ENCODE measurements around the gene NDUFV3. TPM values are rescaled to one million over a fixed set of nuclear protein-coding genes. Genes with fewer than 3 reads are reported as not detected.
"Not testable (repeated sequence)": the region's sequence is repeated elsewhere in the genome, so short reads cannot be mapped to it uniquely, and the experiment has no call there.

NDUFV3 gene
- total RNA-seq, 1 donor from 2014 or later: 17.7 TPM

GRCh38 chr21:42900446-42900845, 7.3 kb downstream of the NDUFV3 start:
- no peak for ATAC-seq

GRCh38 chr21:42903817-42904216, 10.7 kb downstream of the NDUFV3 start:
- ATAC-seq: no peak

GRCh38 chr21:42905195-42905594, 12.1 kb downstream of the NDUFV3 start:
- ATAC-seq: no peak

GRCh38 chr21:42906233-42906632, 13.1 kb downstream of the NDUFV3 start:
- no peak for ATAC-seq

GRCh38 chr21:42908484-42908883, 15.4 kb downstream of the NDUFV3 start:
- ATAC-seq: not testable (repeated sequence)

DNA sequence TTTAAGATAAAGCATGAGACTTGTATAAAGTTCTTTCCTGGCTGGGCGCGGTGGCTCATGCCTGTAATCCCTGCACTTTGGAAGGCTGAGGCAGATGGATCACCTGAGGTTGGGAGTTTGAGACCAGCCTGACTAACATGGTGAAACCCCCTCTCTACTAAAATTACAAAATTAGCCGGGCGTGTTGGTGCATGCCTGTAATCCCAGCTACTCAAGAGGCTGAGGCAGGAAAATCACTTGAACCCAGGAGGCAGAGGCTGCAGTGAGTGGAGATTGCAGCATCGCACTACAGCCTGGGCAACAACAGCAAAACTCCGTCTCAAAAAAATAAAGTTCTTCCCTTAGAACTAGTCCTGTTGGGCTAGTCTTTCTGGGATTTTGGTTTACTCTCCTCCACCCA, 18.8 kb downstream of the NDUFV3 start:
- ATAC-seq: not testable (repeated sequence)

DNA sequence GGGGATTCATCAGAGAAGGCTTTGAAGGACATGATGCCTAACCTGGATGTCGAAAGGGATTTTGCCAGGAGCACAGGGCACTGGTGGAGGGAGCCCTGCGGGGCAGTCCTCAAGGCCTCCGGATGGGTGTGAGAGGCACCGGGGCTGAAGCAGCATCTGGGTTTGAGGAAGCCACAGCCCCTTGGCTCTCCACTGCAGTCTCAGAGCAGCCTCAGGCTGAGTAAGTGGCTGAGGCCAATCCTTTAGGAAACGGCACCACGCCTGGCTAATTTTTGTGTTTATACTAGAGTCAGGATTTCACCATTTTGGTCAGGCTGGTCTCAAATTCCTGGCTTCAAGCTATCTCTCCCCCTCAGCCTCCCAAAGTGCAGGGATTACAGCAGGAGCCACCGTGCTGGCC, 20.4 kb downstream of the NDUFV3 start:
- ATAC-seq: no peak

DNA sequence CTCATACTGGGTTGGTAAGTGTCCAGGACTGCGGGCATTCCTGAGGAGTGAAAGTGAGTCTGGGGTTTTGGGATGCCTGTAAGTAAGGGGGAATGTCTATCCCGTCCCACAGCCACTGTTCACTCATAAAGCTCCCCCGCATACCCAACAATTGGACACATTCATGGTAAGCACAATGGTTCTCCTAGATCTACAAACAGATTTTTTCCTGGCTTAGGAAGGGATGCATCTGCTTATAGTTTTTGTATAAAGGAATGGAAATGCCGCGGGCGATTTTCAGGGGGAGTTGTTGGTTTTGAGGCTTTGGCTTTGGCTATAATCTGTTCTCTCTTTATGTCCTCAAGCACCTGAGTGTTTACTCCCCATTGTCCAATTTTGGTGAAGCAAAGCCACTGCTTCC, 25.2 kb downstream of the NDUFV3 start:
- no peak for ATAC-seq

DNA sequence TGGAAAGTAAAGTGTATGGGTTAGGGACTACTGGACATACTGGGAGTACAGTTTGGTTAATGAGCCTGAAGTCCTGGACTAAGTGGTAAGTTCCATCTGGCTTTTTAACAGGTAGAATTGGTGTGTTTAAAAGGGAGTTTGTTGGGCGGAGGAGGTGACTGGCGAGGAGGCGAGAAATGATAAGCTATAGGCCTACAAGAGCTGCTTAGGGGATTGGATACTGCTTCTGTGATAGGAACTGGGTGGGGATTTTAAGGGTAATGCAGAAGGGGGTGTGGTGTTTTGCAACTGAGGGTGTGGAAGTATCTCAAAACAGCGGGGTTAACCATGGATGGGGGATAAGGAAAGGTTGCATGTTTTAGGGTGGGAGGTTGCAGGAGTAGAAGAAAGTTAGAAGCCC, 28.8 kb downstream of the NDUFV3 start:
- ATAC-seq: no peak

- ATAC-seq: no peak
Measured at GRCh38 chr21:42922918-42923317, 29.8 kb downstream of the NDUFV3 start.

- peak; percentile 90 for ATAC-seq
Measured at GRCh38 chr21:42923553-42924432, 30.7 kb downstream of the NDUFV3 start.

DNA sequence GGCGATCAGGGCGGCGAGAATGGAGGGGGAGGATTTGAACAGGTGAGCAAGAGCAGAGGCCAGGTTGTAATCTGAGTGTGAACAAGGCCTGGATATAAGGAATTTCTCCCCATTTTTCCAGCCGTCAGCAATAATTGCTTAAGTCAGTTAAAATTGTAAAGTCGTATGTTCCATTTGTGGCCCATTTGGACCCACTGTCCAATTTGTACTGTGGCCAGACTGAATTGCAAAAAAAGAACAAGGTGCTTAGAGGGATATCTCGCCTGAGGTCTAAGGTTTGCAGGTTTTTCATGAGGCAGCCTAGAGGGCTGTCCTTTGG, 31.3 kb downstream of the NDUFV3 start:
- no peak for ATAC-seq

DNA sequence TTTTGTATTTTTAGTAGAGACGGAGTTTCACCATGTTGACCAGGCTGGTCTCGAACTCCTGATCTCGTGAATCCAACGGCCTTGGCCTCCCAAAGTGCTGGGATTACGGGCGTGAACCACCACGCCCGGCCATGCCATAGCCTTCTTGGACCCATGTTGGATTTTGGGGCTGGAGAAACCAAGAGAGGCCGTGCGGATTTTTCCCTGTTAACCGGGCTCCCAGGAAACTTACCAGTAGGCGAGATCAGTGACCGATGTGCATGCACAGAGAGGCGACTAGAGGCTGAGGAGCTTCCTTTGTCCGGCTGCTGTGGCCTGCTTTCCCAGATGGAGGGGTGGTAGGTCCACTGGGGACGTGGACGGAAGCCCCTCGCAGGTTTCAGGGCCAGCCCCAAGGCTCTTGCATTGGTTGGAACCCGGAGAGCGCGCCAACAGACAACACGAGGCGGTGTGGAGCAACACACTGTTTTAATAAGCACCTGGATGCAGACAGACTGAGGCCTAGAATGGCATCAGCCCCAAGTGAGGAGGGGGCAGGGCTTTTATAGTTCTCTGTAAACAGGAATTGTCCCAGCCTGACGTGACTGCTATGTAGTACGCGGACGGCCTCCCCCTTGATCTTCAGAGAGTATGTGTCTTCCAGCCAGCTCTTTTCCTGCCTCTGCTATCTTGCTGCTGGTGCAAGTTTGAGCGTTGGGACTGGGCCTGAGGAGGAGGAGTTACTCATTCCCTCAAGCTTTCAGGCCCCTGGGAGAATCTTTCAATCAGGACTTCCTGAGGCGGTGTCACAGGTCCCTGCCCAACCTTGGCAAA, 32.2 kb downstream of the NDUFV3 start, which contains the start of gene ERVH48-1:
ERVH48-1 (minus strand) TSS at position 517 of the 813 bp plus-strand sequence. CDS start 6,624 bp downstream, outside the sequence.
- no peak for ATAC-seq

- not testable (repeated sequence) for ATAC-seq
Measured at GRCh38 chr21:42927474-42928200, 34.5 kb downstream of the NDUFV3 start.

- ATAC-seq: no peak
Measured at GRCh38 chr21:42929969-42930368, 36.9 kb downstream of the NDUFV3 start.

DNA sequence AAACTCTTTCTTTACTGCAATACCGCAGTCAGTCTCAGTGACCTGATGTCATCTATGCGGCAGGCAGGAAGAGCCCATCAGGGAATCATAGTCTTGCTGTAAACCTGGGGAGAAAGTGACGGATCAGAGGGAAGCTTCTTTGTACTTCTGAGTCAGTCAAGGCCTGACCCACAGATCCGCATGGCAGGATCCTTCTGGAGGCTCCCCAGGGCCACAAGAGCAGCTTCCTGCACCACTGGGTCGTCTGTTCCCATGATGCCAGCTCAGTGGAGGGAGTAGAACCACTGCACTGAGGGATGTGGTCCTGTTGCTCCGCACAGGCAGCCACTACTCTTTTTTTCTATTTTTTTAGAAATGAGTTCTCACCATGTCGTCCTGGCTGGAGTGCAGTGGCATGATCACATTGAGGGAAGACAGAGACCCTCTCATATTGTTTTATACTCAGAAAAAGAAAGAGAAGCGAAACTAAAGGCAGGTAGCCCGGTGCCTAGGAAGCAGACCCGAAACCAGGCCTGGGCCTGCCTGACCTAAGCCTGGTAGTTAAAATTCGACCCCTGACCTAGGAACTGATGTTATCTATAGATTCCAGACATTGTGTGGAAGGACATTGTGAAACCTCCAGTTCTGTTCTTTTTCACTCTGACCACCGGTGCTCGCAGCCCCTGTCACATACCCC, 38.6 kb downstream of the NDUFV3 start:
- no peak for ATAC-seq

GRCh38 chr21:42932378-42933136, 39.4 kb downstream of the NDUFV3 start:
- not testable (repeated sequence) for ATAC-seq

GRCh38 chr21:42933137-42933970, 40.2 kb downstream of the NDUFV3 start:
- not testable (repeated sequence) for ATAC-seq

DNA sequence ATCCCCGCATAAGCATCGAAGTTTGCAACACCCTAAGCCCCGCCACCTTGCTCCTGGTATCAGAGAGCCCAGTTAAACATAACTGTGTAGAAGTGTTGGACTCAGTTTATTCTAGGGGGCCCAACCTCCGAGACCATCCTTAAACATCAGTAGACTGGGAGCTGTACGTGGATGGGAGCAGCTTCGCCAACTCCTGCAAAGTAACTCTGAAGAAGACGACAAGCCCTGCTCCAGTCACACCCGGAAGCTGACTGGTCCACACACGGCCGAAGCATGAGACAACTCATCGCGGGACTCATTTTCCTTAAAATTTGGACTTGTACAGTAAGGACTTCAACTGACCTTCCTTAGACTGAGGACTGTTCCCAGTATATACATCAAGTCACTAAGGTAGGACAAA, 40.9 kb downstream of the NDUFV3 start:
- not testable (repeated sequence) for ATAC-seq

DNA sequence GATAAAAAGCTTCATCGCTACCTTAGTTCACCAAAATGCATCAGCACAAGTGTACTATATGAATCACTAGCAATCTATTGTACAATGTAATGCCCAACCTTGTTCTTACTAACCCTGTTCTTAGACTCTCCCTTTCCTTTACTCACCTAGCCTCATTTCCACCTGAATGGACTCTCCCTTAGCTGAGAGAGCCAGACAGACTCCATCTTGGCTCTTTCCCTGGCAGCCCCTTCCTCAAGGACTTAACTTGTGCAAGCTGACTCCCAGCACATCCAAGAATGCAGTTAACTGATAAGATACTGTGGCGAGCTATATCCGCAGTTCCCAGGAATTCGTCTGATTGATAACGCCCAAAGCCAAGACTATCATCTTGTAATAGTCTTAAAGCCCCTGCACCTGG, 43.3 kb downstream of the NDUFV3 start:
- ATAC-seq: peak; percentile 70
